ENCODE results near the gene MPP2.

- TF ChIP-seq CTCF (IDR thresholded peaks at IDR 0.05) = no peak
- TF ChIP-seq POLR2A (IDR thresholded peaks at IDR 0.05) = no peak
These were observed 51.2 kb downstream of the MPP2 start for GRCh38 chr17:43856141-43856540.
